ENCODE results near the gene LIMK1. TPM values are rescaled to one million over a fixed set of nuclear protein-coding genes. Genes with fewer than 3 reads are reported as not detected.
A peak's percentile ranks its signal among the peaks of the same experiment; 100 is the strongest.

Gene LIMK1
- total RNA-seq, 1 experiment from 2014 or later, result 63.8 TPM

GRCh38 chr7:74099031-74099430 lies 15.4 kb downstream of the LIMK1 start:
- H3K9me3 Mint-ChIP-seq, result peaks cover 9 to 12% of the 10 kb centered on the region in 2 experiments
- Histone ChIP-seq H3K23ac (ENCODE audit: insufficient read length, low read depth, low read length) (no peak overlapping the region), H3K23me2 (ENCODE audit: insufficient read length, low read depth, low read length, poor library complexity, severe bottlenecking) (peaks cover 3% of the 10 kb centered on the region), H3K4me2 (ENCODE audit: insufficient read depth, insufficient read length, low read length) (no peak overlapping the region), H2AK5ac (ENCODE audit: insufficient read length, low read length) (no peak overlapping the region), H2BK15ac (ENCODE audit: low read depth, low read length) (no peak overlapping the region), H3K4me1 (ENCODE audit: insufficient read depth, low read length) (peaks cover 3% of the 10 kb centered on the region; the same call in 1 of the 2 replicates), H2BK20ac (ENCODE audit: low read depth, low read length, poor library complexity, severe bottlenecking) (no peak overlapping the region), H3K18ac (ENCODE audit: insufficient read length, low read depth, low read length) (no peak overlapping the region), H3K79me2 (ENCODE audit: insufficient read depth, low read length) (no peaks in the 10 kb centered on the region), H3K14ac (ENCODE audit: insufficient read depth, low read length) (no peak overlapping the region), H4K5ac (ENCODE audit: insufficient read length, low read depth, low read length) (no peak overlapping the region), H4K91ac (ENCODE audit: insufficient read length, low read depth, low read length) (no peak overlapping the region), H3K4ac (ENCODE audit: low read depth, low read length) (no peak overlapping the region), H2BK5ac (ENCODE audit: insufficient read length, low read length) (no peak overlapping the region), H2BK12ac (ENCODE audit: insufficient read length, low read depth, low read length) (no peak overlapping the region), H3K79me1 (ENCODE audit: insufficient read depth, low read depth, low read length, poor library complexity, severe bottlenecking) (no peaks in the 10 kb centered on the region), H3K56ac (ENCODE audit: insufficient read length, low read depth, low read length) (no peak overlapping the region), H2AFZ (ENCODE audit: low read length) (no peak overlapping the region), H4K8ac (replicated peaks; ENCODE audit: insufficient read length, low read depth, low read length) (no peak overlapping the region), H3K9me3 (ENCODE audit: control insufficient read depth, low read depth, low read length) (no peaks in the 10 kb centered on the region), H3K27ac (ENCODE audit: insufficient read length, low read depth, low read length) (no peak overlapping the region), H4K20me1 (ENCODE audit: control insufficient read depth, insufficient read depth, insufficient read length) (no peaks in the 10 kb centered on the region), H3T11ph (ENCODE audit: low read length) (no peak overlapping the region), H3K27me3 (ENCODE audit: insufficient read depth, low read length) (no peaks in the 10 kb centered on the region), H2BK120ac (ENCODE audit: low read depth, low read length, poor library complexity, severe bottlenecking) (no peak overlapping the region), H3K9ac (ENCODE audit: extremely low read depth, insufficient read length, low read length) (no peak overlapping the region)
- 0 out of 7 replicates have a peak overlapping the region, but pooled peaks of 1 of the 3 experiments have one; percentile 18 for H3K27ac Mint-ChIP-seq
- DNase-seq, result no peak
- peaks cover 38 to 64% (median 51%) of the 10 kb centered on the region in 3 experiments for H3K36me3 Mint-ChIP-seq (ENCODE audit: insufficient read depth in 1 of 3, low read depth in 3 of 3)
- no CpG with 5 or more reads among the region's 17 CpGs for WGBS (ENCODE audit: extremely low coverage, insufficient read length, low lambda C conversion rate)
- TF ChIP-seq CTCF (conservative IDR thresholded peaks at IDR 0.05), result no peak
- H3K4me3 Mint-ChIP-seq, result no peak overlapping the region
- peaks cover 8 to 13% of the 10 kb centered on the region in 2 experiments for H3K4me1 Mint-ChIP-seq
- H3K27me3 Mint-ChIP-seq (ENCODE audit: low read depth), result no peaks in the 10 kb centered on the region
